ENCODE results near the gene SDR42E2.

The SDR42E2 gene

GRCh38 chr16:22174642-22175041 is 12.3 kb downstream of the SDR42E2 start:
- H3K4me3 ChIP-seq (ENCODE audit: low read depth, low read length): no peak overlapping the region
- DNase-seq (ENCODE audit: low read depth): no peak
- TF ChIP-seq CTCF (IDR thresholded peaks at IDR 0.05; ENCODE audit: insufficient read depth, low read depth, low read length, missing control alignments): no peak

- no peak for DNase-seq (ENCODE audit: low read depth)
- no peak overlapping the region for H3K4me3 ChIP-seq (ENCODE audit: low read depth, low read length)
- no peak for TF ChIP-seq CTCF (IDR thresholded peaks at IDR 0.05; ENCODE audit: insufficient read depth, low read depth, low read length, missing control alignments)
Measured at GRCh38 chr16:22177968-22178930, 15.9 kb downstream of the SDR42E2 start.

- no peak for DNase-seq (ENCODE audit: low read depth)
- TF ChIP-seq CTCF (IDR thresholded peaks at IDR 0.05; ENCODE audit: insufficient read depth, low read depth, low read length, missing control alignments): no peak
- no peak overlapping the region for H3K4me3 ChIP-seq (ENCODE audit: low read depth, low read length)
Measured at GRCh38 chr16:22181426-22181825, 19.1 kb downstream of the SDR42E2 start.

GRCh38 chr16:22181843-22182242 is 19.5 kb downstream of the SDR42E2 start:
- TF ChIP-seq CTCF (IDR thresholded peaks at IDR 0.05; ENCODE audit: insufficient read depth, low read depth, low read length, missing control alignments): no peak
- H3K4me3 ChIP-seq (ENCODE audit: low read depth, low read length): no peak overlapping the region
- DNase-seq (ENCODE audit: low read depth): no peak

- H3K4me3 ChIP-seq (ENCODE audit: low read depth, low read length): no peak overlapping the region
- no peak for TF ChIP-seq CTCF (IDR thresholded peaks at IDR 0.05; ENCODE audit: insufficient read depth, low read depth, low read length, missing control alignments)
- no peak for DNase-seq (ENCODE audit: low read depth)
Measured at GRCh38 chr16:22183335-22183734, 21.0 kb downstream of the SDR42E2 start.

GRCh38 chr16:22183901-22184614 is 21.8 kb downstream of the SDR42E2 start:
- no peak overlapping the region for H3K4me3 ChIP-seq (ENCODE audit: low read depth, low read length)
- DNase-seq (ENCODE audit: low read depth): peak; percentile 46
- TF ChIP-seq CTCF (IDR thresholded peaks at IDR 0.05; ENCODE audit: insufficient read depth, low read depth, low read length, missing control alignments): peak; percentile 54

Data from GM12865 (cell line).